ENCODE measurements around the gene BTBD9.
"Not testable (repeated sequence)": the region's sequence is repeated elsewhere in the genome, so short reads cannot be mapped to it uniquely, and the experiment has no call there.

BTBD9 gene

DNA sequence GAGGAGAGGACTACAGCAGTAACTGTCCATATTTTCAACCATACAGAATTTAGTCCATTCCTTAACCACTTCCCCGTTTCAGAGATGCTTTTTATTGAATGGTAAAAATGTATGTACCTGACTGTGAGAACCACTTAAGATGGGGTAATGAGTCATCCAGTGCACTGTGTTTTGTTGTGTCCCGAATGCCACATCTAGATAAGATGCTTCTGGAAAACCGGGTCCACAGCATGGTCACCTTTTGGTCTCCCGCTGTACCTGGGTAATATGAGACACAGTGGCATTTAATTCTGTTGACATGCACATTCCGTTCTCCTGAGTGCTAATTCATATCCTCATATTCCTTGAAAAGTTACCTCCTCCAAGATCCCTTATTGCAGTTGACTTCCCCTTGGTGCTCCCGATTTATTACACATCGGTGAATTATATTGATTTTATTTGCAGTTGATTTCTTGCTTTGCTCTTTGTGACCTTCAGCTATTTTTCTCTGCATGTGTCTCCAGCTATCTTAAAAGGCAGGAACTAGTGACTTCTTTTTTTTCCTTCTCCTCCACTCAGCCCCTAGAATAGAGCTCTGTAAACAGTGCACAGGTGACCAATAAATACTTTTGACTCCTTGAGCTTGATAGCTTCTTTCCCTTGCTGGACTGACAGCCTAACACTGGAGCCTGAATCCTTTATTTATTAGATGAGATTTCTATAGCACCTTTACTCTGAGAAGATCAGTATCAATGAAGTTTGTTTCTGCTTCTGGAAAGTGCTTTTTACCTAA lies 505.6 kb downstream of the BTBD9 start:
- DNase-seq: no peak

DNA sequence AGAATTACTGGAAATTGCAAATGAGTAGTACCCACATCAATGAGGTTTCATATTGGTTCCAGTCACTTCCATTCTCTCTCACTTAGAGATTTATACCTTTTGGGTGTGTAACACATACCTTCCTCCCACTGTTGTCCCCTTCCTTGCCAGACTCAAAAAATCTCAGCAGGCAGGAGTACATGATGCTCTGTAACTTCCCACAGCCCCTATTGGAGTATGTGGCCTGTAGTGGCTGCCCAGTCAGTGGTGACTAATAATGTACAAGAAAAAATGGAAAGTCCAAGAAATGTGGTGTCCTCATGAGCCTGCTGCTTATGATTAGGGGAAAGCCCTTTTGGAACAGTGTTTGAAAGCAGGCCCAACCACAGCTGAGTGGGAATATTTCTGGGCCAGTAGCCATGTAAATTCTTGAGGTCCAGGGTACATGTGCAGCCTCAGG lies 508.2 kb downstream of the BTBD9 start:
- DNase-seq: no peak

DNA sequence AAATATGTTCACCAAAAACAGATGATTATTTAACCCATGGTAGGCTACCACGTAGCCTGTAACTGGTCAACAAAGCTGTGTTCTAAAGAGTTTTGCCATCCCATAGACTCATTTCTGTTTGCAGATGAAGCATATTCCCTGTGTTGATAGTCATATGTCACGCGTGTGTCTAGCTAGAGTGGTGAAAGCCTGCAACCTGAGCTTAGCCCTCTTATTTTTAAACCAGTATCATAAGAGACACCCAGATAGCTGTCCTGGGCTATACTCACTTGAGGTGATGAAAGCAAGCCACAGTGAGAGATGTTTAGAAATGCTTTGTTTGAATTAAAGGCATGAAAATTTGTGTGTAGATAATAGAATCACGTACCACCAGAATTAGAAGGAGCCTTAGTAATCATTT lies 512.4 kb downstream of the BTBD9 start:
- no peak for DNase-seq

DNA sequence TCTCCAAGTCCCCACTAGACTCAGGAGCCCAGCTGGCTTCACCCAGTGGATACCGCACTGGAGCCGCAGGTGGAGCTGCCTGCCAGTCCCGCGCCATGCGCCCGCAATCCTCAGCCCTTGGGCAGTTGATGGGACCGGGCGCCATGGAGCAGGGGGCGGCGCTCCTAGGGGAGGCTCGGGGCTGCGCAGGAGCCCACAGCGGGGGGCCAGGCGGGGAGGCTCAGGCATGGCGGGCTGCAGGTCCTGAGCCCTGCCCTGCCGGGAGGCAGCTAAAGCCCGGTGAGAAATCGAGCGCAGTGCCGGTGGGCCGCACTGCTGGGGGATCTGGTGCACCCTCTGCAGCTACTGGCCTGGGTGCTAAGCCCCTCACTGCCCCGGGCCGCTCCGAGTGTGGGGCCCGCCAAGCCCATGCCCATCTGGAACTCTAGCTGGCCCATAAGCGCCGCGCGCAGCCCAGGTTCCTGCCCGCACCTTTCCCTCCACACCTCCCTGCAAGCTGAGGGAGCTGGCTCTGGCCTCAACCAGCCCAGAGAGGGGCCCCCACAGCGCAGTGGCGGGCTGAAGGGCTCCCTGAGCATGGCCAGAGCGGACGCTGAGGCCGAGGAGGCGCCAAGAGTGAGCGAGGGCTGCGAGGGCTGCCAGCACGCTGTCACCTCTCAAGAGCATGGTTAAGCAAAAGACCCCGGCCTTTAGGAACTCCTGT lies 515.4 kb downstream of the BTBD9 start:
- not testable (repeated sequence) for DNase-seq

DNA sequence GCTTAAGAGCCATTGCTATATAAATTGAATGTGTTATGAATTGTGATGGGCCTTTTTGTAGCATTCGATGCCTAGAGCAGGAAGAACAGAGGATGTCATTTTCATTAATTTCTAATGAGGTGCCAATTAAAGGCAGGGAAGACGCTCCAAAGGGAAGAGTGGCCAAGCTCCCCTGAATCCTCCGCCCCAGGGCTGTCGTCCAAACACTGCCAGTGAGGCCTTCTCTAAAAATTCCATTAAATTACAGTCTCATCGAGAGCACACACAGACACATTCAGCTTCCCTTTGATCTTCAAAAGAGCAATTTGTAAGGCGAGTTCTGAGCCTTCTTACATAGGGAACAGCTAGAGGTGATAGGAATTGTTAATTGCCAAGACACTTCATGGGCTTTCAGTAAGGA lies 520.2 kb downstream of the BTBD9 start:
- DNase-seq: no peak

DNA sequence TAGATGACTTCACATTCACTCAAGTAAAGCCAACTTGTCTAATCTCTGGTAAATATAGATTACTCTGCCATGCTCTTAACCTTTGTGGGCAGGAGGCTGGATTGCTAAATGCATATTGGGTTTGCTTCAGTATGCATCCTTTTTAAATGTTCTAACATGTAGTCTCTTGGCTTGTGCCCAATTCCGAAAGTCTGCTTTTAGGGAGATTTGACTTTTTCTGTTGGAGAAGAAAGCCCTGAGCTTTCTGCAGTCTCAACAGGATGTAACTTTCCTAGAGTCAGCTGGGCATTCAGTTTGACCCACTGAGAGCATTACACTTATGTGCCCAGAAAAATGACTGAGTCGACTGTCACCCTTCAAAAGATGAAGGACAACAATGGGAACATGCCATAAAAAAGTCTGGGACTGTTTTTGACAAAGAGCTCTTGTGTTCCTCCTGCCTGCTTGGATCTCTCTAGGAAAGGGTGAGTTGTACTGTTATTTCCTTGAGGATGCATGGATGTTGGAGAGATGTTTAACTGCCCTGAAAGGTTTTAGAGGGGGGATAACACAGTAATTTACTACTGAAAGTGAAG lies 520.9 kb downstream of the BTBD9 start:
- DNase-seq: no peak

Data from SHP77 treated with DMSO at 0.1 percent for 48 hours (cell line).